Activated CD4-positive, CD25-positive, alpha-beta regulatory T cell treated with anti-CD3 and anti-CD28 coated beads, Interleukin-2, amount 50 U/mL, for 24 hours (primary cell): ENCODE results near the gene CAMK2G.
A peak's percentile ranks its signal among the peaks of the same experiment; 100 is the strongest.
"Not testable (repeated sequence)": the region's sequence is repeated elsewhere in the genome, so short reads cannot be mapped to it uniquely, and the experiment has no call there.

Source experiments
- ATAC-seq, 2 donors: fragments of 150-1000 bp; cut with Tn5 transposase; one replicate each; pipeline ENCODE4 v1.10.0; 2021; ENCODE audit warnings: mild to moderate bottlenecking in 1 of 2, moderate library complexity in 1 of 2

Gene CAMK2G

GRCh38 chr10:73902351-73902750, 28.0 kb upstream of the CAMK2G start:
- no peak for ATAC-seq

- no peak for ATAC-seq
Observed at GRCh38 chr10:73901261-73901660, 26.9 kb upstream of the CAMK2G start.

DNA sequence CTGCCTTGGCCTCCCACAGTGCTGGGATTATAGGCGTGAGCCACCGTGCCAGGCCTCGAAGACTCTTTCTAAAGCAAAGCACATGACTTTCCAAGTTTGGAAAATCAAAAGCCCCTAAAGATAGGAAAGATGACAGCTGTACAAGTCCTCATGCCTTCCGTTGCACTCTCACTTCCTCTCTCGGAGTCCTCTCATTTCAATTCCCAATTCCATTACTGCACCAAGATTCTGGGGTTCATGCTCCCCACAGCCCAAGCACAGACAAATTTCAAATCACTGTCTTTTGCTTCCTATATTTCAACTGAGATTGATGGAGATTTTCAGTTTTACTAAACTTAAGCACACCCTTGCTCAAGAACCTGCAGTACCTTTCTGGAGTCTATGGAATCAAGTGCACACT, 25.7 kb upstream of the CAMK2G start:
- no peak for ATAC-seq

DNA sequence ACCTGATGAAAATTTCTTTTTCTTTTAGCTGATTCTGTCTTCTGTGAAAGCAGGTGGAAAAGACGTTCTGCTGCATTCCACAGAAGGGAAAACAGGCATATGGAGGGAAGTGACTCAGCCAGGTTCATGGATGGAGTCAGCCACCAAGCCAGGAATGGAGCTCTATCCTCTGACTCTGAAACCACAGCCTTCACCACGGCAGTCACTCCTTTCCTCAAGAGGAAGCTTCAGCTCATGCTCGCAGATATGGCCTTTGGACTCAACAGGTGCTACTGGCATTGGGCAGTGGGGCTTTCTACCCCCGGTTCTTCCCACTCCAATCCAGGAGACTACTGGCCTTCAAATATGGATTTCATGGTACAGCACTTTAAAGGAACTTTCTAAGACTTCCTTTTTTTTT, 25.1 kb upstream of the CAMK2G start:
- no peak for ATAC-seq

GRCh38 chr10:73898730-73899410, 24.5 kb upstream of the CAMK2G start:
- ATAC-seq = no peak

- ATAC-seq = no peak
Observed at GRCh38 chr10:73897693-73898092, 23.3 kb upstream of the CAMK2G start.

GRCh38 chr10:73895381-73895780, 21.0 kb upstream of the CAMK2G start:
- not testable (repeated sequence) for ATAC-seq

DNA sequence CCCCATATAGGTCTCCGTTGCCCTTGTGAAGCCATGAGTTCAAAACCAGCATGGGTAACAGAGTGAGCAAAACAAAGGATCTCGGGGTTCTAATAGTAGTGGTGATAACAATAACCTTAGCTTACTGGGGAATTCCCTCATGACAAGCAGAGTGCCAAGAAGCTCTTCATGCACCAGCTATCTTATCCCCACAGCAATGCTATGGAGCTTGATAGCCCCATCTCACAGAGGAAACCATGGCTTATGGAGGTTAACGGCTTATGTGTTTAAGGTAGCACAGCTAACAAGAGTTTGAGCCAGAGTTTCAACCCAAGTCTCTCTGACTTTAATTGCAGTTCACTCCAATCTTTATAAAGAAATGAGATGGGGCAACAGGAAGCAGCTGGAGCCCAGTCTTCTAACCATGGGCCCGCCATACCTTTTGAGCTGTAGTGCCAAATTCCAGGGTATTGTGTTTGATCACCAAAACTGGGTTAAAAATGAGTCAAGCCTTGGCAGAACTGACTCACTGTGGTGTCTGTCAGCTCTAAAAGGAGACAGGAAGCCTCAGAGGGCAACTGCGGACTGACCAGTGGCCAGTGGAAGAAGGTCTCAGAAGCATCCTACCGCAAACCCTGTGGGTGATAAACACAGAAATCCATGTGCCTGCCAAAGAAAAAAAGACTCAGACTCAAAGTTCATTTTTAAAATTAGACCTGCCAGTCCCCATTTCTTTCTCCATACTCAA, 20.1 kb upstream of the CAMK2G start:
- peak; percentile 61 to 76 for ATAC-seq

- no peak for ATAC-seq
Observed at GRCh38 chr10:73893426-73893825, 19.1 kb upstream of the CAMK2G start.

DNA sequence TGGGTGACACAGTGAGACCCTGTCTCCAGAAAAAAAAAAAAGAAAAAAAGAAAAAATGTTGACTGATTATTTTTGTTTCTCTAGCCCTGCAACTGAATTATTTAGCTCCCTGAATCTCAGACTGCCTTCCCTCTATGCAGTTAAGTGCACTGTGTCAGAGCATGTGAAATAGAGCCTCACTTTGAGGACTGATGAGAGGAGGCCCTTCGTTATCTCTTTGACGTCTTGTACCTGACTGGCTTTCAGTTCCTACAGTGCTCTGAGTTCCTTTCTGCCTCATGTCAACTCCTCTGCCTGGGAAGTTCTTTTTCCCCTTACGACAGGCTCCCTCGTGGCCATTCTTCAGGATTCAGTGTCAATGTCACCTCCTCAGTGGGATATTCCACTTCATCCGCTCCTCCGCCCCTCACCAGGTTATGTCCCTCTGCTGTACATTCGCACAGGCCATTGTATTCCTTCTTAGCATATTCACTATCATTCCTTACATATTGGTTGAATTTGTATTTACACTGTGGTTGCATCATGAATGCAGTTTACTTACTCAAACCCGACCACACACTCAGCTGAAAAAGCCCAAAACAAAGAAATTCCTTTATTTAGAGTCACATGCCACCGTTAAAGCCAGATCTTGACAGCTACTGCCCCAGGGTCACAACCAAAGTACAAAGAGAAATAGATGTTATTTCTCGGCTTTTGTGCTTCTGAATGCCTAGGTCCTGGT, 18.1 kb upstream of the CAMK2G start:
- no peak for ATAC-seq

DNA sequence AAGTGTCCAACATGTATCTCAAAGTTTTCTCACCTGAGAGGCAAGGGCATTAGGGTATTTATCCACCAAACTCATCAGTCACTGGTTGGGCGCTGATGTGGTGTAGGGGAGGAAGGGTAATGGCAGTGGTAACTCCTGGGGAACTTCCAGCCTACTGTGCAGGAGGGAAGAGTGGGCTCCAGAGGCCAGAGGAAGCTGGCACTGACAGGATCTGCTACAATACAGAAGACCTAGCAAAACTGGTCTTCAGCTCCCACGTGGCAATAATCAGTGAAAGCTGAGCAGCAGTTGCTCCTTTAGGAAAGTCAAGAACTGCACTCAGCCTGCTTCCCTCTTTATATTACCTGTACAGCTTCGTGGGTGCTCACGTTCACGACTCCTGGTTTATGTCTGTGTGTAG, 17.2 kb upstream of the CAMK2G start:
- no peak for ATAC-seq

DNA sequence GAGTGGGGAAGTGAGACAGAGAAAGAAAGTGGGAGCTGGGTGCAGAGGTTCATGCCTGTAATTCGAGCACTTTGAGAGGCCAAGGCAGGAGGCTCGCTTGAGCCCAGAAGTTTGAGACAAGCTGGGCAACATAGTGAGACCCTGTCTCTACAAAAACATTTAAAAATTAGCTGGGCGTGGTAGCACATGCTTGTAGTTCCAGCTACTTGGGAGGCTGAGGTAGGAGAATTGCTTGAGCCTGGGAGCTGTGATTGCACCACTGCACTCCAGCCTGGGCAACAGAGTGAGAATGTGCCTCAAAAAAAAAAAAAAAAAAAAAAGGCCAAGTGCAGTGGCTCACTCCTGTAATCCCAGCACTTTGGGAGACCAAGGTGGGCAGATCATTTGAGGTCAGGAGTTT, 16.5 kb upstream of the CAMK2G start:
- not testable (repeated sequence) for ATAC-seq

DNA sequence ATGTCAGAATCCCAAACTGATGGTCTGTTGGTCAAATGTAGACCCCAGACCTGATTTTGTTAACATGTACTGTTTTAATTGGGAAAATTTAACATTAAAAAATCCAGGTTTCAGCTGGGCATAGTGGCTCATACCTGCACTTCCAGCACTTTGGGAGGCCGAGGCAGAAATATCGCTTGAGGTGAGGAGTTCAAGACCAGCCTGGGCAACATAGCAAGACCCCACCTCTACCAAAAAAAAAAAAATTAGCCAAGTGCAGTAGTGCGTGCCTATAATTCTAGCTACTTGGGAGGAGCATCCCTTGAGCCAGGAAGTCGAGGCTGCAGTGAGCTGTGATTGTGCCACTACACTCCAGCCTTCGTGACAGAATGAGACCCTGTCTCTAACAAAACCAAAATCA, 15.9 kb upstream of the CAMK2G start:
- ATAC-seq = no peak

GRCh38 chr10:73889416-73889815, 15.1 kb upstream of the CAMK2G start:
- ATAC-seq = not testable (repeated sequence)

- ATAC-seq = peak; percentile 77 to 79
Observed at GRCh38 chr10:73889014-73889413, 14.7 kb upstream of the CAMK2G start.

DNA sequence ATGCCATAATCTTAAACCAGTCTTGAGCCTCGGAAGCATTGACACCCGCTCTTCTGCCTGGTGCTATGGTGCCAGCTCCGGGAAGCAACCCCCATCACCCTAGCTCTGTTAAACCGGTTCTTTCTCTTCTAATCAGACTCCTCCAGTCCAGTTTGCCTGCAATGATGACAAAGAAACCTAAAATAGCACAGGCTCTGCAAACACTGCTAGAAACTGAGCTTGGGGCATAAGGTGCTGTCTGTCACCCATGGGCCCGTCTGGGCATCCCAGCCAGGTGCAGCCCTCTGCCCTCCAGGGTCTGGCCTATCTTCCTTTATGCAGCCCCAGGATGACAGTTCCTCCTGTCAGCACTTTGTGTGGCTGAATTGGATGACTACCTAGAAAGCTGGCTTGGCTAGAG, 14.2 kb upstream of the CAMK2G start:
- no peak for ATAC-seq

DNA sequence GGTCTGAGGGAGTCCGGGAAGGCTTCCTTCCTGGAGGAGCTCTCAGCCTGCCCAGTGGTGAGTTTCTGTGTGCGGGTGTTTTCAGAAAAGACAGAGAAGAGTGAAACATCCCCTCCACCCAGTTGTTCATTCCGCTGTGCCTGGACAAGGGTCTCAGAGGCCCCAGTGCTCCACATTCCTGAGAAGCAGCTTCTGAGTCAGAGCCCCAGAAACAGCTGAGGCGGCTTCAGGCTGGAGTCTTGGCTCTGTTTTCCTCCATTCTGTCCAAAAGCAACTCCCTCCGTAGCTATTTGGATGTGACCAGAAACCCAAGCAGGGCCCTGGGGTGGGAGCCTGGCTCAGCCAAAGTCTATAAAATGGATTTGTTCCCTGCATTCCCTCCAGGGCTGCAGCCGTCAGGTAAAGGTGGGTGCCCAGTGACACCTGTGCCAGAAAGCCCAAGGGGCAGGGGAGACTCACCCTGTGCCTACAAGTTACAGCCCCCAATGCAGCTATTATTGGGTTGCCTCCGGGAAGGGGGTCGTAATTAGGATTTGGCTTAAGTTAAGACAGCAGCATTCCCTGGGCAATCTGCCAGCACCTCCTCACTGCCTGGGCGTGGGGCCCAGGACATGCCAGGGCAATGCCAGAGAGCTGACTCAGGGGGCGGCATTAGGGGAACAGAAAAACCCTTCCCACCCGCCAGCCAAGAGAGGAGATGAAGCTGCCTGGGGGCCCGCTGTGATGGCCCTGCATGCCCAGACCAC, 13.1 kb upstream of the CAMK2G start:
- ATAC-seq = no peak

DNA sequence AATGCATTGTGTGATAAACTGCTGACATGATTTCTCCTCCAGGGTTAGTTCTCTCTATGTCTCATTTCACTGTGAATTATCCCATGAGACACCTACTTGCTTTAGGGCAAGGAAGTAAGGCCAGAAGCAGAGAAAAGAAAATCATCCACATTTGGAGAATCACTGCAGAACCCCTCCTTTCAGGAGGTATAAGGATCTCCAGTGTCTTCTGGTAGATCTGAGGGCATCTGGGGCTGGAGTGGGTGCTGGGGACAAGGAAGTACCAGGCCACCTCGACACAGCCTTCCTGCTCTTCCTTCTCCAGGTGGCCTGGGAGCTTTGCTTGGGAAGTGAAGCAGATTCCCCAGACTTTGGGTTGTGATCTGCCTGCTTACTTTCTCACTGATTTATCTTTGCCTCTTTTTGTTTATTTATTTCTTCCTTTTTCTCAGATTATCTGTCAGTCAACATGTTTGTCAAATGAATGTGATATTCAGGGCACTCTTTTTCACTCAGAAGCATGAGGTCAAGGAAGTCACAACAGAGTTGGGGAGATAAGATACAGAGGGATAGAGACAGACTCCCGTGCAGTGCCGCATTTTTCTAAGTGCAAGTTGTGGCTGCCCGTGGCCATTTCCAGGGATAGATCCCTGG, 12.4 kb upstream of the CAMK2G start:
- no peak for ATAC-seq

DNA sequence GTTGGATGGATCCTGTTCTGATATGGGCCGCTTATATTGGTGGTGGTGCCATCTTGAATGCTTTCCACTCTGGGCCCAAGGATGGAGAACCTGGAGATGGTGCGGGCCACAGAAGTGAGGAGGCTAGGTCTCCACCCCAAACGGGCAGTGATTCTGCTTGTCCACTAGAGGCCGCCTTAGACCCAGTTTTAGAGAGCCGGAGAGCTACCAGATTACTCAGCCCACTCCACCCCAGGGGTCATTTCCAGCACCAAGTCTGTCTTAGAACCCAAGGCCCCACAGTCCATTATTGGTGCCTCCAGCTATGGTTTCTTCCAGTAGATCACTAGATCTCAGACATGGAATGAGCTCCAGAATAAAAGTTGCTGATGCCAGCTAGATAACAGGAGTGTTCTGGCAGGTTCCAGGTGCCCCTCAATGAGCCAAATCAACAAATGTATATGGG, 11.8 kb upstream of the CAMK2G start:
- peak; percentile 88 to 89 for ATAC-seq

DNA sequence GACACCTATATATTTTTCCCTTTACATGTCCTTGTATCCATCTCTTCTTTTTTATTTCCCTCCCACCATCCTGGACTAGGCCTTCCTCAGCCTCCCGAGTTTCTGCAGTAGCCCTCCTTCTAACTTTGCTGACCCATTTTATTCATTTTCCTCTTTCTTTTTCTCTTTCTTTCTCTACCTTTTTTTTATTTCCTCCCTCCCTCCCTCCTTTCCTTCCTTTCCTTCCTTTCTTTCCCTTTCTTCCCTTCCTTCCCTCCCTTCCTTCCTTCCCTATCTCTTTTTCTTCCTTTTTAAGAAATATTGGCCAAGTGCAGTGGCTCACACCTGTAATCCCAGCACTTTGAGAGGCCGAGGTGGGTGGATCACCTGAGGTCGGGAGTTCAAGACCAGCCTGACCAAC, 9.7 kb upstream of the CAMK2G start:
- ATAC-seq = no peak

DNA sequence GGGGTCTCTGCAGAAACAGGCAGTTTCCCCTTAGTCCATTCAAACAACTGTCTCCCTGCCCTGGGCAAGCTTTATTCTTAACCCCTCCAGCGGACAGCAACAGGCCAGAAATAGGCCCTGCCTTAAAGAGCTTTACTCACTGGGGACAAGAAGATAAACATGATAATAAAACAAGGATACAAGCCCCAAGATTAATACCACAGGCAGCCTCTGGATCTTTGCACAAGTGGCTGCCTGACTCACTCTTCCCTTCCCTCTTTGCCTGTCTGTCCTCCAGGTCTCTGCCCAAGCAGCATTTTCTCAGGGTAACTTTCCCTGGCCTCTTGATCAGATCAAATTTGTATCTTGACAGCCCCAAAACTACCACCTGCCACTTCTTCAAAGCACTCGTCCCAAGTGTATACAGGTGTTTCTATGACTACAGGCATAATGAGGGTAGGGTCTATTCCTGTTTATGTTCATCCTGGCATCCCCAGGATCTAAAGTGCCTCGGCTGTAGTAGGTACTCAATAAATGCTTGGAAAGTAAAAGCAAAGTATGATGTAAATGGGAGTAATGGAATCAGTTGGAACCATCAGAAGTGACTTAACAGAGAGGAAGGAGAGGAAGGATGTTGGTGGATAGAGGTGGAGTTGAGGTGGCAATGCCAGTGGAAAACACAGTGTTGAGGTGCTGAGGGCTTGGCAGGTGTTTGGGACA, 7.0 kb upstream of the CAMK2G start:
- ATAC-seq = no peak
